Caco-2 (cell line): Measurements from ENCODE around the gene SLC35G6. TPM values are rescaled to one million over a fixed set of nuclear protein-coding genes. Genes with fewer than 3 reads are reported as not detected.

Source experiments
- BruUV-seq: library from RNA; stranded (reverse); fragments of 400-500 nt; replicated peaks from 2 replicates; lab custom pipeline; 2021; lab: Mats Ljungman, UMichigan
- CTCF ChIA-PET: fragments of 300-600 bp; sonication (Branson Sonifier 250); formaldehyde crosslinking; loops from one replicate; lab custom pipeline; 2022; ENCODE audit warnings: antibody characterized with exemption; lab: Charles Lee
- POLR2A ChIA-PET: fragments of 300-600 bp; sonication (Branson Sonifier 250); formaldehyde crosslinking; loops from one replicate; lab custom pipeline; 2022; ENCODE audit warnings: antibody characterized with exemption; lab: Charles Lee
- DNase-seq, 2 experiments: peaks; one replicate each; pipeline versions ENCODE4 v3.0.0 to v3.0.0-alpha.2; 2020 to 2022
- H3K27me3 ChIP-seq: replicated peaks from 2 replicates; pipeline ENCODE4 v1.6.0; 2011; ENCODE audit warnings: low read length; ENCODE audit not compliant: control insufficient read depth, insufficient read depth
- H3K36me3 ChIP-seq: 2 replicates; pipeline ENCODE4 v1.5.1; 2011; ENCODE audit warnings: low read length; ENCODE audit not compliant: control insufficient read depth, insufficient read depth
- H3K4me1 ChIP-seq: fragments of 250-450 bp; sonication (Bioruptor Pico); 2 replicates; pipeline ENCODE4 v1.5.1; 2020; ENCODE audit warnings: mild to moderate bottlenecking
- H3K4me3 ChIP-seq: 2 replicates; pipeline ENCODE4 v1.5.1; 2011; ENCODE audit warnings: low read depth, mild to moderate bottlenecking, control low read depth, low read length
- H3K9me3 ChIP-seq: fragments of 250-450 bp; sonication (Bioruptor Pico); 2 replicates; pipeline ENCODE4 v1.5.1; 2020; ENCODE audit warnings: mild to moderate bottlenecking, moderate library complexity
- H3K27ac Mint-ChIP-seq: one replicate; pipeline ENCODE4 v1.8.0; 2022; ENCODE audit warnings: mixed read lengths; ENCODE audit not compliant: unreplicated experiment
- H3K27me3 Mint-ChIP-seq: one replicate; pipeline ENCODE4 v1.8.0; 2022; ENCODE audit warnings: mixed read lengths; ENCODE audit not compliant: insufficient read depth, unreplicated experiment
- H3K36me3 Mint-ChIP-seq: one replicate; pipeline ENCODE4 v1.8.0; 2022; ENCODE audit warnings: mild to moderate bottlenecking, mixed read lengths; ENCODE audit not compliant: insufficient read depth, unreplicated experiment
- H3K4me1 Mint-ChIP-seq: one replicate; pipeline ENCODE4 v1.8.0; 2022; ENCODE audit warnings: low read depth, mixed read lengths; ENCODE audit not compliant: unreplicated experiment
- H3K4me3 Mint-ChIP-seq: one replicate; pipeline ENCODE4 v1.8.0; 2022; ENCODE audit warnings: mild to moderate bottlenecking, moderate library complexity, mixed read lengths; ENCODE audit not compliant: unreplicated experiment
- H3K9me3 Mint-ChIP-seq: one replicate; pipeline ENCODE4 v1.8.0; 2022; ENCODE audit warnings: mixed read lengths; ENCODE audit not compliant: unreplicated experiment
- intact Hi-C: fragments of 100-400 bp; cut with micrococcal nuclease; formaldehyde crosslinking; loops from one replicate; pipeline ENCODE4 v1.10.0; 2022; ENCODE audit not compliant: unreplicated experiment
- total RNA-seq: library from RNA; stranded (reverse); gene quantifications from 2 replicates; pipeline ENCODE4 v1.2.3, GENCODE V29; 2022
- TF ChIP-seq, protein P1 (sequence below), 2 experiments: fragments of 200-600 bp in 1 of 2; IDR thresholded peaks; 1 replicate in 1 of 2; 2 replicates in 1 of 2; pipeline versions ENCODE4 v1.5.1 to v1.8.0; 2011 to 2022; ENCODE audit warnings: antibody characterized with exemption in 1 of 2, control low read depth in 1 of 2, inconsistent platforms in 1 of 2, low read depth in 1 of 2, low read length in 1 of 2, mild to moderate bottlenecking in 1 of 2, moderate library complexity in 1 of 2; ENCODE audit not compliant: insufficient read depth in 1 of 2, severe bottlenecking in 1 of 2, unreplicated experiment in 1 of 2

Gene SLC35G6
- total RNA-seq, 1 experiment from 2014 or later: not detected

DNA sequence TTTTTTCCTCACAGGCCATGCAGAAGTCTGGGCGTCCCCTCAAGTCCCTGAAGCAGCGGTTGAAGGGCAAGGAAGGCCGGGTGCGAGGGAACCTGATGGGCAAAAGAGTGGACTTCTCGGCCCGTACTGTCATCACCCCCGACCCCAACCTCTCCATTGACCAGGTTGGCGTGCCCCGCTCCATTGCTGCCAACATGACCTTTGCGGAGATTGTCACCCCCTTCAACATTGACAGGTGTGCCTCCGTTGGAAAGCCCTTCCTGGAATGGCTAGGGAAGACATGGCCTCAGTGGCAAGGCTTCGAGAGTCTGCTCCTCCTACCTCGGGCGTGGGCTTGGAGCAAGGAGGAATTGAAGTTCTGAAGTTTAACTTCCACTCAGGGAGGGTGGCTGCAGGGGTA, 16.4 kb downstream of the SLC35G6 start:
- Histone ChIP-seq H3K27me3 (no peaks in the 10 kb centered on the region), H3K36me3 (no peaks in the 10 kb centered on the region; the same call in none of the 2 replicates), H3K4me1 (no peaks in the 10 kb centered on the region), H3K9me3 (no peaks in the 10 kb centered on the region), H3K4me3 (no peak overlapping the region)
- intact Hi-C loops: no loop called here
- TF ChIP-seq, protein P1, sequence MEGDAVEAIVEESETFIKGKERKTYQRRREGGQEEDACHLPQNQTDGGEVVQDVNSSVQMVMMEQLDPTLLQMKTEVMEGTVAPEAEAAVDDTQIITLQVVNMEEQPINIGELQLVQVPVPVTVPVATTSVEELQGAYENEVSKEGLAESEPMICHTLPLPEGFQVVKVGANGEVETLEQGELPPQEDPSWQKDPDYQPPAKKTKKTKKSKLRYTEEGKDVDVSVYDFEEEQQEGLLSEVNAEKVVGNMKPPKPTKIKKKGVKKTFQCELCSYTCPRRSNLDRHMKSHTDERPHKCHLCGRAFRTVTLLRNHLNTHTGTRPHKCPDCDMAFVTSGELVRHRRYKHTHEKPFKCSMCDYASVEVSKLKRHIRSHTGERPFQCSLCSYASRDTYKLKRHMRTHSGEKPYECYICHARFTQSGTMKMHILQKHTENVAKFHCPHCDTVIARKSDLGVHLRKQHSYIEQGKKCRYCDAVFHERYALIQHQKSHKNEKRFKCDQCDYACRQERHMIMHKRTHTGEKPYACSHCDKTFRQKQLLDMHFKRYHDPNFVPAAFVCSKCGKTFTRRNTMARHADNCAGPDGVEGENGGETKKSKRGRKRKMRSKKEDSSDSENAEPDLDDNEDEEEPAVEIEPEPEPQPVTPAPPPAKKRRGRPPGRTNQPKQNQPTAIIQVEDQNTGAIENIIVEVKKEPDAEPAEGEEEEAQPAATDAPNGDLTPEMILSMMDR (IDR thresholded peaks at IDR 0.05; ENCODE audit: insufficient read depth in 1 of 2, low read depth in 1 of 2, low read length in 1 of 2, severe bottlenecking in 1 of 2, unreplicated experiment in 1 of 2): no peak
- no peaks in the 10 kb centered on the region for H3K27me3 Mint-ChIP-seq
- ChIA-PET CTCF (no interaction called here), POLR2A (no interaction called here)
- H3K4me3 Mint-ChIP-seq: no peak overlapping the region
- no TSS peak for BruUV-seq
- H3K9me3 Mint-ChIP-seq: no peaks in the 10 kb centered on the region
- H3K4me1 Mint-ChIP-seq: no peaks in the 10 kb centered on the region
- no peak overlapping the region for H3K27ac Mint-ChIP-seq
- no peak for DNase-seq
- H3K36me3 Mint-ChIP-seq: peaks cover 67% of the 10 kb centered on the region

DNA sequence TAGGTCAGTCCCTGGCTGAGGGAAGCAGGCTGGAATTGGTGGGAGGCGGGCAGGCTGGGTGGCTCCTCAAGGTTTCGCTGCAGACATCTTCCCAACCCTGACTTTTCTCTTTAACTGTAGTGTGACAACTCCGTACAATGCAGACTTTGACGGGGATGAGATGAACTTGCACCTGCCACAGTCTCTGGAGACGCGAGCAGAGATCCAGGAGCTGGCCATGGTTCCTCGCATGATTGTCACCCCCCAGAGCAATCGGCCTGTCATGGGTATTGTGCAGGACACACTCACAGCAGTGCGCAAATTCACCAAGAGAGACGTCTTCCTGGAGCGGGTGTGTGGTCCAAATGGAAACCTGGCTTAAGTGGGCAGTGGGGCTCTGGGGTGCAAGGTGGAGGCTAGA, 17.9 kb downstream of the SLC35G6 start:
- DNase-seq: no peak
- H3K4me1 Mint-ChIP-seq: no peaks in the 10 kb centered on the region
- intact Hi-C loops: no loop called here
- Histone ChIP-seq H3K27me3 (no peaks in the 10 kb centered on the region), H3K36me3 (no peaks in the 10 kb centered on the region; the same call in none of the 2 replicates), H3K4me3 (no peak overlapping the region), H3K9me3 (no peaks in the 10 kb centered on the region), H3K4me1 (no peaks in the 10 kb centered on the region)
- H3K9me3 Mint-ChIP-seq: no peaks in the 10 kb centered on the region
- TF ChIP-seq, protein P1 (IDR thresholded peaks at IDR 0.05; ENCODE audit: insufficient read depth in 1 of 2, low read depth in 1 of 2, low read length in 1 of 2, severe bottlenecking in 1 of 2, unreplicated experiment in 1 of 2): no peak
- ChIA-PET CTCF (no interaction called here), POLR2A (interaction anchor here (0.5 kb wide), 1 partner anchor 237 kb away, joined by 4 read pairs; no protein-coding TSS in a partner anchor)
- peaks cover 70% of the 10 kb centered on the region for H3K36me3 Mint-ChIP-seq
- no peaks in the 10 kb centered on the region for H3K27me3 Mint-ChIP-seq
- no peak overlapping the region for H3K27ac Mint-ChIP-seq
- no peak overlapping the region for H3K4me3 Mint-ChIP-seq
- no TSS peak for BruUV-seq

GRCh38 chr17:7501729-7502128, 20.5 kb downstream of the SLC35G6 start:
- Histone ChIP-seq H3K27me3 (no peaks in the 10 kb centered on the region), H3K36me3 (no peaks in the 10 kb centered on the region; the same call in none of the 2 replicates), H3K4me3 (no peak overlapping the region), H3K4me1 (no peaks in the 10 kb centered on the region), H3K9me3 (no peaks in the 10 kb centered on the region)
- Mint-ChIP-seq H3K36me3 (peaks cover 77% of the 10 kb centered on the region), H3K4me3 (no peak overlapping the region), H3K27ac (no peak overlapping the region), H3K9me3 (no peaks in the 10 kb centered on the region), H3K27me3 (no peaks in the 10 kb centered on the region), H3K4me1 (no peaks in the 10 kb centered on the region)
- TF ChIP-seq, protein P1 (IDR thresholded peaks at IDR 0.05; ENCODE audit: insufficient read depth in 1 of 2, low read depth in 1 of 2, low read length in 1 of 2, severe bottlenecking in 1 of 2, unreplicated experiment in 1 of 2): no peak
- BruUV-seq: no TSS peak
- ChIA-PET POLR2A (no interaction called here), CTCF (interaction anchor here (1.3 kb wide), 1 partner anchor 62 kb away, joined by 8 read pairs; the partner anchor contains the start of gene FGF11)
- intact Hi-C loops: no loop called here
- no peak for DNase-seq
